Measurements from ENCODE around the gene STX1A. TPM values are rescaled to one million over a fixed set of nuclear protein-coding genes. Genes with fewer than 3 reads are reported as not detected.

STX1A gene
- total and polyA plus RNA-seq, 2 of the 13 experiments (the other 11 are each of a cell fraction or from before 2014, with no cell fraction given), result 6.1 to 12.2 TPM

GRCh38 chr7:73707045-73707631, 12.3 kb downstream of the STX1A start (continued):
- TF ChIP-seq HIVEP1 (CRISPR knock-in tag; IDR thresholded peaks at IDR 0.05) (no peak), ETV5 (CRISPR knock-in tag; IDR thresholded peaks at IDR 0.05; ENCODE audit: borderline replicate concordance) (no peak)

- no peak overlapping the region for H3K4me2 ChIP-seq (ENCODE audit: low read depth, low read length)
- H3K9me3 ChIP-seq (ENCODE audit: low read length), result no peaks in the 10 kb centered on the region
- WGBS (ENCODE audit: low lambda C conversion rate), result 94% methylated on average over 24 of the region's 25 CpGs
- H3K36me3 ChIP-seq (replicated peaks in 1 of 2; ENCODE audit: control insufficient read depth in 1 of 2, insufficient read depth in 2 of 2, low read length in 2 of 2), result peaks cover 0 to 7% of the 10 kb centered on the region in 2 experiments; a peak in 2 of 5 replicates
- CTCF ChIA-PET (ENCODE audit: low intra/inter-chr PET ratio, low total read pairs), result no interaction called here
- no peak overlapping the region for H3K9ac ChIP-seq (ENCODE audit: insufficient read depth, low read depth, low read length)
- TF ChIP-seq CBX2 (IDR thresholded peaks at IDR 0.05; ENCODE audit: low read depth, low read length), result no peak
- no peak for TF ChIP-seq CBX2 (CRISPR knock-in tag; IDR thresholded peaks at IDR 0.05; ENCODE audit: low read depth)
- no peak for TF ChIP-seq IRF1 (CRISPR knock-in tag; IDR thresholded peaks at IDR 0.05; ENCODE audit: low read depth)
- TF ChIP-seq NR3C1 (CRISPR knock-in tag; IDR thresholded peaks at IDR 0.05), result no peak
- no peak for TF ChIP-seq ARNT (IDR thresholded peaks at IDR 0.05)
- no peak for TF ChIP-seq ZFP36L2 (CRISPR knock-in tag; IDR thresholded peaks at IDR 0.05)
- TF ChIP-seq SALL2 (CRISPR knock-in tag; IDR thresholded peaks at IDR 0.05), result no peak
- TF ChIP-seq KDM6A (CRISPR knock-in tag; IDR thresholded peaks at IDR 0.05; ENCODE audit: low read depth), result no peak
- TF ChIP-seq ZNF20 (CRISPR knock-in tag; IDR thresholded peaks at IDR 0.05), result no peak
- TF ChIP-seq POLR2AphosphoS2 (IDR thresholded peaks at IDR 0.05; ENCODE audit: low read depth, low read length), result no peak
- H4K20me1 ChIP-seq (ENCODE audit: insufficient read depth, low read length), result peaks cover 5% of the 10 kb centered on the region; the same call in 1 of the 2 replicates
- H3K27ac ChIP-seq (ENCODE audit: extremely low read length, insufficient read depth, low read length), result no peak overlapping the region
- no peak for DNase-seq (ENCODE audit: low spot score)
- in situ Hi-C loops (cut with HindIII; ENCODE audit: extremely low pct_ligation_motif_present, low pct_unique_long_range_greater_than_20kb), result no loop called here
- no peaks in the 10 kb centered on the region for H3K4me1 ChIP-seq (ENCODE audit: insufficient read depth, low read length)
- ATAC-seq, result no peak
- H3K79me2 ChIP-seq (ENCODE audit: insufficient read depth, low read length), result no peaks in the 10 kb centered on the region
- intact Hi-C loops (cut with micrococcal nuclease; ENCODE audit: unreplicated experiment), result no loop called here
- no TSS peak for BruUV-seq (replicated peaks)
- no peak overlapping the region for H3K4me3 ChIP-seq (replicated peaks in 1 of 3; ENCODE audit: insufficient read depth in 1 of 3, low read depth in 2 of 3, low read length in 3 of 3)
- no peak overlapping the region for H2AFZ ChIP-seq (ENCODE audit: low read length)
- H3K27me3 ChIP-seq (ENCODE audit: control insufficient read depth in 1 of 2, insufficient read depth in 2 of 2, low read length in 2 of 2), result no peaks in the 10 kb centered on the region
- no peak for FAIRE-seq
- POLR2A ChIA-PET, result interaction anchor here (1.7 kb wide), 1 partner anchor 9 kb away, joined by 6 read pairs; no protein-coding TSS in a partner anchor
Measured at GRCh38 chr7:73706126-73707044, 13.1 kb downstream of the STX1A start.
